Pons (tissue), 1 donor: ENCODE results near the gene PRDM8.
A peak's percentile ranks its signal among the peaks of the same experiment; 100 is the strongest.

Experiments
- DNase-seq: peaks from one replicate; pipeline ENCODE4 v3.0.0-alpha.2; 2016; ENCODE audit warnings: low spot score

PRDM8 gene

DNA sequence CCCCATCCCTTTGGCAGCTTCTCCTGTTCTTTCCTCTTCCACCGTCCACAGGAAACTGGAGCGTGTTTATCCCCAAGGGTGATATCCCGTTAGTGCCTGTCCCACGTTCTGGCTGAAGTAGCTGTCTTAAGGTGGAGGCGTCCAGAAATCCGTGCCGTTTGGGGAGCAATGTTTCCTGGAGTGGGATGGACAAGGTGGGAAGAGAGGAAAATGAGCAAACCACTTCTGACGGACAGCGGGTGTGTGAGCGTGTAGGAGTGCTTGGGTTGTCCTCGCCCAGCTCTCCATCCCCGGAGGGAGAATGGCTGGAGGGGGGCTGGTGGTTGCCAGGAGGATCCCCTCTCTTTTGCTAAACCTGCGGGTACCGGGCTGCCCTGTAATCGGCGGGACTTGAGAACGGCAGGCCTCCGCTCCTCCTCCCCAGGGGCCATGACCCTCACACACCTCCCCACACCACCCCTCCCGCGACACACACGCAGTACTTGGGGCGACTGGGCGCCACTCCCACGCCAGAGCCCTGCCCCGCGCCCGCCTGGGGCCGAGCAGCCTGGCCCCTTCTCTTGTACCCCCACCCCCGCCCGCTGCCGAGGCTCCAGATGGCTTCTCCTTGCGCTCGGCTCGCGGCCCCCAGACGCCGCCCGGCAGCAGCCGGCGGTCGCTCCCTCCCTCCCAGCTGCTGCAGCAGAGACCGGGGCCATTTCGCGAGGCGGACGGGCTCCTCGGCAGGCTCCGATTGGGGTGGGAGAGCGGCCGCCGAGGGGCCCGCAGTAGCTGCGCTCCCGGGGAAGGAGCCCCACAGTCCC, 13.9 kb upstream of the PRDM8 start:
- DNase-seq: peak; percentile 31

DNA sequence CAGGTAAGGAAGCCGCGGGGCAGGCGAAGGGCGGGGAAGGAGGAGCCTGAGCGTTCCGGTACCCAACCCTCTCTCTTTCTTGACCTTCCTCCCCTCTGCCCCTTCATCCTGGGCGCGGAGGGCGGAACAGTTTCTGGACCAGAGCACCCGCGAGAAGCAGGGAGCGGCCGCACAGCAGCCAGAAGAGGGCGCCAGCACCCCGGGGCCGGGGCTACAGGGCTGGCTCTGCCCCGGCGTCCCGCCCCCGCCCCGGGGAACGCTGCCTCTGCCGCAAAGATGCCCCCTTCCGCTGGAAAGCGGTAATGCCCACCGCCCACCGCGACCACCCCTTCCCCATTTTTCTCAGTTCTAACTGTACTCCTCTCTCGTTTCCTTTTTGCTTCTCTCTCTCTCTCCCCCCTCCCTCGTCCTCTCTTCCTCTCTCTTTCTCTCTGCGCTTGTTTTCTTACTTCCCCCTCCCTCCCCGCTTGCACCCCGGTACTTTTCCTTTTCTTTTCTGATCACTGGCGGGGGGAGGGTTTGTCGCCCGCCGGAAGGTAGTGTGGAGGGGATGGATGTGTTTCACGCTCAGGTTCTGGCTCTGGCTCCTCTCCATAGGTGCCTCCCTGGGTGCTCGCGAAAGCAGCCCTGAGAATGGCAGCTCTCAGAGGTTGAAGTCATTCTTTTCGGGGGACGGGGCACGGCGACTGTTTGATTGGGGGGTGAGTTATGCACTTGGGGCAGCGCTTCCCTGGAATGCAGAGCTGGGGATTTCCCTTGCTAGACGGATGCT, 13.1 kb upstream of the PRDM8 start:
- DNase-seq: peak; percentile 70

DNA sequence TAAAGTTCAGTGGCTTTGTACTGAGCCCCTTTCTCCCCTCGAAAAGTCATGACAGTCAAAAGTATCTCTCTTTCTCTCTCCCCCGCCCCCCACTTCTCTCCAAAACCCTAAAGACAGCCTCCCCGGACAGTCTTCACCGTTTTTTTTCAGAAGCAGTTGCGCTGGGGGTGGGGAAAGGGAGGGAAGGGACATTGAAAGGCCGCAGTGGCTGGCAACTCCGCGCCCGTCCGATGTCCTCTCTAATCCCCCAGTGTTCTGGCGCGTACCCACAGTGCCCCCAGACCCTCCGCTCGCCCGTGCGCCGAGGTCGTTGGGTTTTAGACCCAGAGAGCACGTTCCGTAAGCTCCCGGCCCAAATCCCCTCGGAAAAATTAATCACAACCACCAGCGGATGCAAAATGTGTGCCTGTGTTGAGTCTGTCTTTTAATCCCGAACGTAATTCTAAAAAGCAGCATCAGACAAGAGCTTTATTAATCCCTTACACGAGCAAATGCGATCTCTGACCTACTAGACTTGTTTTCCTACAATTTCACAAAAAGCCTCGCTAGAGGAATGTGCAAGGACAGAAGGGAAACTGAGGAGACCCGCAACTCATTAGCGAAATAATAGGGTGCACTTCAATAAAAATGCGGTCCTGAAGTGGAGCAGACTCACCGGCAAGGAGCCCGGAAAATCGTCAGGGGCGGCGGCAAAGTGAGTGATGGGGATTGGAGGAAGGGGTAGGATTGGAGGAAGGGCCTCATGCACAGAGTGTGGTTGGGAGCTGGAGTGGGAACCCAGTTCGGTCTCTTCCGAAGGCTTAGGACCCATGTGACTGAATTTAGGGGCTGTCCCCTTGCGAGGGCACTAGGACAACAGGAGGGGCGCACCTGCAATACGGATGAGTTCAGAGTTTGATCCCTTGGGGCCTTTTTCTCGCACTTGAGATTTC, 12.2 kb upstream of the PRDM8 start:
- peak; percentile 41 for DNase-seq

DNA sequence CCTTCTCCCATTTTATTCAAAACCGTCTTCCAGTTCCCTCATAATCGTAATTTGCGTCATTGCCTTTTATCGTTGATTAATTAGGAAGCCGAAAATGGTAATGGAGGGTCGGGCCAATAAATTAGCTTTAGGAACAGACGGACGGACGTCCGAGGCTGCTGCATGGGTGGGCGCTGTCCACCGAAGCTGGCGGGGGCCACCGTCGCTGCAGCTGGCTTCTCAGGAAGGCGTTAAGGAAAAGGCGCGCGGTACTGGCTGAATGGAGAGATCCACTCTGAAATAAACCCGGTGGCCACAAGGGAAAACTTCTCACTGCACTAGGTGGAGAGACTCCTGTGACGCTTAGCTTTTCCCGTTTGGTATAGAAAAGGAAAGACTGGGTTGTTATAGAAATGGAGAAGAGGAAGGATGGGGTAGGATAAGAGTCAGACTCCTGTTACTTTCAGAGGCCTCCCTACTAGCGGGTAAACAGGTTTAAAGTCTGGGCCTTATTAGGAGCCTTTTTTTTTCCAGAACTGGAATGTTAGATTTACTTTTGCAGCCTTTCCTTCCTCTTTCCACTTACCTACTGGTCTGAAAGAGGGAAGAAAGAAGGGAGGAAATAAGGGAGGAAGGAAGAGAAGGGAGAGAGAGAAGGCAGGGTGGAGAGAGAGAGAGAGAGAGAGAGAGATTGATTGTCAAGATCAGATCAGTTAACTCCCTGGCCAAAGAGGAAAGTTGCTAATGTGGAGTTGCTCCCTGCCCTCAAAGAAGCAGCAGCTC, 11.3 kb upstream of the PRDM8 start:
- peak; percentile 53 for DNase-seq

DNA sequence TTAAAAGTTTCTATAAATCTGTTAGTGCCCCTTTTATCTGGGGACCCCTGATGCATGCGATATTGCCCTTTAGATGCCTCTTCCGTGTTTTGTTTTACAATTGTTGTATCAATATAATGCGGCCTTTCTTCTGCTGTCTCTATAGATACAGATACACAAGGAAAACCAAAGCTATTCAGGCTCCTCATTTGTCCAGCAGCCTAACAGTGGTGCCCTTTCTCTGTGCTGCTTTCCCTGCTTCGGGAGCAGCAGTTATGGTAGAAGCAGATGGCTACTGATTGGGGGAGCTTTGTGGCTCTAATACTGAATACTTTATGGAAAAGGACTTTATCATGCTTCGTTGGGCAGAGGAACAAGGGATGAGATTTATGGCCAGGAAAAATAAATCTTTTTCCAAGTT, 10.6 kb upstream of the PRDM8 start:
- peak; percentile 95 for DNase-seq

DNA sequence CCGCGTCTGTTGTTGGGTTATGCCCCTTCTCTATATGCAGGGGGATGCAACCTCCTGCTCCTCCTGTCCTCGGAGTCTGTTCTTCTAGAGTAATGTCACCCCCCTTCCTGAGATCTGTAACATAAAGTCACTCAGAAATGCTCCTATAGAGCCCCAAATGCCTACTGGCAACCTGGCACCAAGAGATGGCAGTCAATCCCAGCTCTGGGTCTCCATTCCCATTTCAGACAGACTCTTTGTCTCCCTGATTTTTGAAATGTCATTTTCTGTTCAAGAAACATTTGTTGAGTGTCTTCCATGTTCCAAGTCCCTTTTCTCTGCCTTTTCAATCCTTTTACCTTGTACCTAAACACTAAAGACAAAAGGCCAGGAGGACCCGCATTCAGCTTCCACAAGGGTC, 9.6 kb upstream of the PRDM8 start:
- peak; percentile 73 for DNase-seq

DNA sequence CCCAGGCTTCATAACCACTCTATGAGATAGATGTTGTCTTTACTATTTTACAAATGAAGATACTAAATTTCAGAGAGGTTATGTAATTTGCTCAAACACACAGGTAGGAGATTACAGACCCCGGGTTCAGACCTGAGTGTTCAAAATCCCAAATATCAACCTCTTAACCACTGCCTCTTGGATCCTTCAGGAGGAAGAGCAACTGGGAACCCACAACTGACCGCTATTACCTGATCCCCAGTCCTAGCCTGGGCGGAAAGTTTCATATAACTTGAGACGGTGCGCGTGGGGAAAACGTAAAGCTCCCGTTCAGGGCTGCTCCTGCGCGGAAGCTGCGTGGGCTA, 8.9 kb upstream of the PRDM8 start:
- no peak for DNase-seq

DNA sequence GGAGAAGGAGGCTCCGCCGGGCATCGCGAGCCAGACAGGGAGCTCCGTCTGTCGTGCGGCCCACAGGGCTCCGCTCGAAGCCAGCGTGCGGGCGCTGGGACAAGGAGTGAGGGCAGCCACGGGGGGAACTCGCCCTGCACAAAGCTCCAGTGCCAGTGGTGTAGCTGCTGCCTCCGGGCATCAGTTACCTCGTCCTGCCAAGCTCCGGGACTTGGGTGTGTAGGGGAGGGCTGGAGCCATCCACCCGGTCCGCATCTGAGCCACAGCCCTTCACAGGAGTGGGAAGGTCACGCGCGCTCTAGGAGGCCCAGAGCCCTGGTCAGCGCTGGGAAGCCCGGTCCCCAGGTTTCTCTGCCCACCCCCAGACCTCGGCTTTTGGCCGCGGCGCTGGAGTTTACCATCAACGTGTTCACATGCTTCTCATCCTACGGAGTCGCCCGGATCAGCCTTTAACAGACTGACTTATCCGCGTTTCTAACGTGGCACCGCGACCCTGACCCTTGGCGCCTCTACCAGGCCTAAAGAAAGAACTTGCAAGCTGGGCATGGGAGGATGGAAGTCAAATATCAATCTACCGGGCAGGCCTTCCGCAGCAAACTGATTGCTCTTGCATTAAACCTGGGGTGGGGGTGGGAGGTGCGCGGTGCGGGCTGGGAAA, 8.4 kb upstream of the PRDM8 start:
- DNase-seq: no peak

DNA sequence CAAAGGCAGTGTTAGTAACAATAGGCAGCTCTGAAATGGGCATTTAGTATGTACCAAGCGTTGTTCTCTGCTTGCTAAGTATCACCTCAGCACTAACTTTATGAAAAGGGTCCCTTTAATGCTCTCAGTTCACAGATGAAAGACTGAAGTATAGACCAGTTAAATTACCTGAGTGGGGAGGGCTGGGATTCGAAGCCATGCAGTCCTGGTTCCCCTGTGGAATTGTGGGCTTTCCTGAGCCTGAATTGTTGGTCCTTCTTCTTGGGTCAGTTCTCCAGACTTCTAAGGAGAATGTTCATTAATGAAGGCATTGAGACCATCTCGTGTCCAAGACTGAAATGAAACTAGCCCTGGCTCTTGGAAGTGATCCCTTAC, 7.7 kb upstream of the PRDM8 start:
- no peak for DNase-seq

DNA sequence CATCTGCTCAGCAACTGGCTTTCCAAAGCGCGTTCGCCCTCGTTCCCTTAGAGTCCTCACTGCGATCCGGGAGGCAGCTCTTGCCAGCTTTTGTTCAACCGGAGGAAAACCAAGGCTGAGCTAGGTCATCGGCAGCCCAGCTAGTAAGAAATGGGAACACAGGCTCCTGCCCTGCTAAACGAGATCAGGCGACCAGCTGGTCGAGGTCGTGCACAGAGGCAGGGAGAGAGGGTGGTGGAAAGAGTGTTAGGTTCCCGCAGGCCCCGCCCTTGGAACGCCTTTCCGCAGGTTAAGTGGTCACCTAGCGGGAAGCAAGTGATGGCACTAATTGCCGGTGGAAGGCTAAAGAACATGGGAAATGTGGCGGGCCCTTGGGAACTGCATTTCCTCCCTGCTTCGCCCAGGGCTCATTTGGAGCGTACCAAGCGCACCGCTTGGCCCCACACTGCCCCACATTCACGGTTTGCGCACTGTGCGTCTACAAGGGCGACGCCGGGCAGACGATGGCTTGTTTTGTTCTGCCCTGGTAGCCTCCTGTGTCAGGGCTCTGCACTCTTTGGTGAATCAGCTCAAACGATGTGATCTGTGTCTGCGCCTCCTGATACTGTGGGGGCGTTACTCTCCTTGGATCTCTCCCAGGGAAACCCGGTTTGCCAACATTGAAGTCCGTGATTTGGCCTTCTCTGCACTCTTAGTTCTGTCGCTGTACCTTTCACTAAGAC, 7.2 kb upstream of the PRDM8 start:
- DNase-seq: no peak

DNA sequence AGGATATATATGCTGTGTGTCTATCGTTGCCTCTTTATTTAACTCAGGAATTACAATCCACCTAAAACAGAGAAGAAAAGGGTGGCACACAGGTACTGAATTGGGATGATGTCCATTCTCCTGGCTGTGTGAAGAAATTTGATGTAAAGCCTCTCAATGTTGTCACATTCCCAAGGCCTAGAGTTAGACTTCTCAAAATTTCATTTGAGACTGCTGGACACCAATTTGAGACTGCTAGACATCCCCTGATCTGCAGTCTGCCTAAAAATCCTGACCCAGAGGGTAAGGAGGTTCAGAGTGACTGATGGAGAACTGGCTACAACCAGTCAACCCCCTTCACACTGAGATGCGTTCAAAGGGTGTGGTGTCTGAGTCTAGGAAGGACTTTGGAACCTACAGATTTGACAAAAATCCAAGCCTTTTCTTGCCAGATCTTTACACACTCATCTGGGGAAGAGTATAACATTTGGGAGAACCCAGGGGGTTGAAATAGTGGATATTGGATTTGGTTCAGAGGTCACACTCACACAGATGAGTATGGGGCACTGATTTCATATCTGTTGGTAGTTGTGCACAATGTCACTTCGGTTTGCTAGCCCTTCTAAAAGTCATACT, 4.9 kb upstream of the PRDM8 start:
- DNase-seq: no peak

DNA sequence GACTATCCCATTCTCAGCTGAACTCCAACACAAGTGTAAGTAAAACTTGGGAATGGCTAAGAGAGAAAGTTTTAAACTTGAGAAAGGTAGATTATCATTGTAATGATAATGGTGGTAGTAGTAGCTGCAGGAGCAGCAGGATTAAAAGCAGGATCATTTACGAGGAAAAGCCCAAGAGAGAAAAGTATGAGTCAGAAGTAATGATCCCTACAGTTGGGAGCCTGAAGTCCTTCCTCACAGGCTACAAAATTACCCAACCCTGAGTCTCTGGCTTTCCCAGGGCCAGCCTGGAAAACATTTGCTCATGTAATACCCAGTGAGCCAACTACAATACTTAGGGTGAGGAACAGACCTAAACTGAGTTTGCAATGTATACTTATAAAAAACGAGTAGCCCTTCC, 4.4 kb upstream of the PRDM8 start:
- no peak for DNase-seq

DNA sequence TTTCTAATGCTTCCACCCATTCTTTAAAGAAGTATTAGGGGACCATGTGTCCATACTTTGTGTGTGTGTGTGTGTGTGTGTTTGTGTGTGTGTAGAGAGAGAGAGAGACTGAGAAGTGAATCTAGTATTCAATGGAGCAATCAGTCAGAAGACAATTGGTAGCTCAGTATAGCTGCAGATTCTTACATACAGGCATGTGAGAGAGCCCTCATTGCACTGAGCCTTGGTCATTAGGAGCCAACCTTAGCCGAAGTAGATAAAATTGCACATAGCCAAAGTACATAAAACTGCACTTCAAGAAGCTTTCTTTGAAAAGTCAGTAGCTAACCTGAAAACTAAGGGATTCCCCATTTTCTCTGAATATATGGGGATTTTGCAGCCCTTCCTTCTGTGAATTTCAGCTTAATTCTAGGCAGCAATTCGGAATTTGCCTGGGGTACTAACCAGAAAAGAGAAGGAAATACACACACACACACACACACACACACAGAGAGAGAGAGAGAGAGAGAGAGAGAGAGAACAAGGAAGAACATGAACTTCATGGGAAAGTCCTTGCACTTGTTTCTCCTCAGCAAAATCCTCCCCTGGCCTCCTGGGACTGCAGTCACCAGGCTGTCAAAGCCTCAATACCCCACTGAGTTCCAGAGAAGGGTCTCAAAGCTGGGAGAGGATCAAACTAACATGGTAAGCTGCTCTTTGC, 1.7 kb upstream of the PRDM8 start:
- peak; percentile 56 for DNase-seq

DNA sequence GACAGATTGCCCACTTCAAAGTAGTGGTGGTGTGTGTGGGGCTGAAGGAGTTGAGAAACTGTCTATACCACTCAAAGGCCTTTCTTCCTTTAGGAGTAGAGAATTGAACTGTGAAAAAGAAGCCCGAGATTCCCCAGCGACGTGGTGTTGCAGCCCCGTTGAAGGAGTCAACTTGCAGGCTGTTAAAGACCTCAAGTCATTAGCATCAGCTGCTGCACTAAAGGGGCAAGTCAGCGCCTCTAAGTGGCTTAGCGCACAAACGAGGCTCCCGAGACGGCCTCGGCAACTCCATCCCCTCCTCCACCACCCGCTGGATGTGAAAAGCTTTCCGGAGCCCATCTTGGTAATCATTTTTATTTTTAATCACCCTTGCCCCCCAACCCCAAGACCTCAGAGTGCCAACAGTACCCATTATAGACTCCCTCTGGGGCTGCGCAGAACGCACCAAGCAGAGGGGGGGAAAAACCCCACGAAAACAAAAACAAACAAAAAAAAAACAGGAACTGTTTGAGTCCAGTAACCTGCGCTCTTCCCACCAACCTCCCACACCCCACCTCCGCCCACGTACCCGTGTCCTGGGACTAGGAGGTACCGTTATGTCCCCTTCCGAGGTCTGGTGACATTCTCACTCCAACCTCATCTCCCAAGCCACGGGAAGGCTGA, 913 bp upstream of the PRDM8 start:
- DNase-seq: peak; percentile 79

DNA sequence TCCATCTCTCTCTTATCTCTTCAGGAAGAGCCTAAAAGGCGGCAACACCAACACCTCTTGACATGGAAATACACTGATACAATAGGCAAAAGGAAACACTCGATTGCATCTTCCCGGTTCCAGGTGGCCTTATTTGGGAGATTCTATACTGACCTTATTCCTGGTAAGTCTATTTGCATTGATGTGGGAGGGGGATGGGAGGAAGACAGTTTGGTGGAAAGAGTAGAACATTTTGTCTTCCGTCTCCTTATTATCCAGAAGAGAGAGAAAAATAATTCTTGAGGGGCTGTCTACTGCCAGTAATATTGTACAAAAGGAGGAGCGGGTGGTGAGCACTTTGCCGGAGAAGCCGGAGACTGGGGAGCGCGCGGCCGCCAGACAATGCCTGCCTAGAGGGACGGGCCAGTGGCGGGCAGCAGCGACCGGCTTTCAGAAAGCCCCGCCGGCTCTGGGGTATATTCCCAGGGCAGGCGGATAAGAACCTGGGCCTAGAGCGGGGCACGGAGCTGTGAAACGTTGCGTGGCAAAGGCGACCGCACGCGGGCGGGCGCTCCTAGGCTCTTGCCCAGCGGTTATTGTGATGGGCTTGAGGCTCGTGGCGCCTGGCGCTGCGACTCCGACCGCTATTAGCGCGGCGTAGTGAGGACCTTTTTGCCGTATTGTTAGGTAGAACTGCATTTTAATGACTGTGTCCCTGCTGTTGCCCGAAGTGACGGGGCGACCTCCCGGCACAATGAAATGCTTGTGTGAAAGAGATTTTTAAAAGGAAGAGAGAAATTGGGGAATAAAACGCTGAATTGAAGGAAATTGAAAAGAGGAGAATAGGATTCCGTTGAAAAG, 518 bp downstream of the PRDM8 start:
- peak; percentile 94 for DNase-seq

DNA sequence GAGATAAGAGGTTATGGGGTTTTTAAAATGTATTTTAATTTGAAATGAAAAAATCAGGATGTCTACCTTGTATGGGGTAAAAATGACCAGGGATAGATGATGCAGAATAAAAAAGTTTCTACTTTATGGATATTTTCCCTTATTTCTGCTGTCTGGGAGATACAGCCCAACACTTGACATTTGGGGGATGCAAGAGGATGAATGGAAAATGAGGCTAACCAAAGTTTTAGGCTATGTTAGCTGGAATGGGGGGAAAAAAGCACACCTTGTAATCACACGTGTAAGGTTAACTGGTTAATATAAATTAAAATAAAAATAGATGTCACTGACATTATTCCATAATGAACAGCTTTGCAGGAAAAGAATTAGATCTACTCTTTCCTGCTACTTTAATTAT, 1.1 kb downstream of the PRDM8 start:
- peak; percentile 20 for DNase-seq

DNA sequence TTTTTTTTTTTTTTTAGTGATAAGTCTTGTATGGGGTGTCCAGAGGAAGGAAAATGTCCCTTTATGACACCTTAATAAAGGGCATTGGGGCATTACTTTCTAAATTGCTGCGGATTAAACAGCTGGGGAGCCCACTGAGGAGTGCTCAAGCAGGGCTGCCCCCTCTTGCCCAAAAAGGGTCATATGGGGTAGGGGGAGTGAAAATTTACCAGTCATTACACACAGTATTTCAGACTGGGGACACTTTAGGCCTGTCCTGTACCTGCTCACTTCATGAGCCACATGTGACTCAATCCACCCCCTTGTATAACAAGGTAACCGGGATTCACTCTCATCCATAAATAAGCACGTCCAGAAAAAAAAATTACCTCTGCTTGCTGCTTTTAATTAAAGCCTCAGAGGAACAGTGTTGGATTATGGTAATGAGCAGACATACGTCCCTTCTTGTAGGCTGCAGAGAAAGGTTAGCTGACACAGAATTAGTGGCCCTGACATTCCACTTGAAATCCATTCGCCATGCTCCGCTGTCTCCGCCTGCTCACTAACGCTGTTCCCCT, 1.8 kb downstream of the PRDM8 start:
- no peak for DNase-seq

DNA sequence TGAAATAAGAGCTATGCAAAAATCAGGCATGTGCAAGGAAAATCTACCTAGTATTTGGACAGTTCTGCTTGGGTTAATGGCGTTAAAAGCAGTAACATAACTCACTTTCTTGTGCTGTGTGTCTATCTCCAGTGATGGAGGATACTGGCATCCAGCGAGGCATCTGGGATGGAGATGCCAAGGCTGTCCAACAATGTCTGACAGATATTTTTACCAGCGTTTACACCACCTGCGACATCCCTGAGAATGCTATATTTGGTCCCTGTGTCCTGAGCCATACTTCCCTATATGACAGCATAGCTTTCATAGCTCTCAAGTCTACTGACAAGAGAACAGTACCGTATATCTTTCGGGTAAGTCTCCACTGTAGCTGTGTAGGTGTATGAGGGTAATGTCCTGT, 2.6 kb downstream of the PRDM8 start:
- DNase-seq: peak; percentile 28
